Raji (cell line): ENCODE results near the gene TAF1C.

Experiments
- POLR2A ChIP-seq: IDR thresholded peaks from 2 replicates; pipeline ENCODE4 v1.6.1; 2011; ENCODE audit warnings: low read depth, low read length, control low read depth; ENCODE audit not compliant: insufficient read depth

Gene TAF1C, protein sequence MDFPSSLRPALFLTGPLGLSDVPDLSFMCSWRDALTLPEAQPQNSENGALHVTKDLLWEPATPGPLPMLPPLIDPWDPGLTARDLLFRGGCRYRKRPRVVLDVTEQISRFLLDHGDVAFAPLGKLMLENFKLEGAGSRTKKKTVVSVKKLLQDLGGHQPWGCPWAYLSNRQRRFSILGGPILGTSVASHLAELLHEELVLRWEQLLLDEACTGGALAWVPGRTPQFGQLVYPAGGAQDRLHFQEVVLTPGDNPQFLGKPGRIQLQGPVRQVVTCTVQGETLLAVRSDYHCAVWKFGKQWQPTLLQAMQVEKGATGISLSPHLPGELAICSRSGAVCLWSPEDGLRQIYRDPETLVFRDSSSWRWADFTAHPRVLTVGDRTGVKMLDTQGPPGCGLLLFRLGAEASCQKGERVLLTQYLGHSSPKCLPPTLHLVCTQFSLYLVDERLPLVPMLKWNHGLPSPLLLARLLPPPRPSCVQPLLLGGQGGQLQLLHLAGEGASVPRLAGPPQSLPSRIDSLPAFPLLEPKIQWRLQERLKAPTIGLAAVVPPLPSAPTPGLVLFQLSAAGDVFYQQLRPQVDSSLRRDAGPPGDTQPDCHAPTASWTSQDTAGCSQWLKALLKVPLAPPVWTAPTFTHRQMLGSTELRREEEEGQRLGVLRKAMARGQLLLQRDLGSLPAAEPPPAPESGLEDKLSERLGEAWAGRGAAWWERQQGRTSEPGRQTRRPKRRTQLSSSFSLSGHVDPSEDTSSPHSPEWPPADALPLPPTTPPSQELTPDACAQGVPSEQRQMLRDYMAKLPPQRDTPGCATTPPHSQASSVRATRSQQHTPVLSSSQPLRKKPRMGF

DNA sequence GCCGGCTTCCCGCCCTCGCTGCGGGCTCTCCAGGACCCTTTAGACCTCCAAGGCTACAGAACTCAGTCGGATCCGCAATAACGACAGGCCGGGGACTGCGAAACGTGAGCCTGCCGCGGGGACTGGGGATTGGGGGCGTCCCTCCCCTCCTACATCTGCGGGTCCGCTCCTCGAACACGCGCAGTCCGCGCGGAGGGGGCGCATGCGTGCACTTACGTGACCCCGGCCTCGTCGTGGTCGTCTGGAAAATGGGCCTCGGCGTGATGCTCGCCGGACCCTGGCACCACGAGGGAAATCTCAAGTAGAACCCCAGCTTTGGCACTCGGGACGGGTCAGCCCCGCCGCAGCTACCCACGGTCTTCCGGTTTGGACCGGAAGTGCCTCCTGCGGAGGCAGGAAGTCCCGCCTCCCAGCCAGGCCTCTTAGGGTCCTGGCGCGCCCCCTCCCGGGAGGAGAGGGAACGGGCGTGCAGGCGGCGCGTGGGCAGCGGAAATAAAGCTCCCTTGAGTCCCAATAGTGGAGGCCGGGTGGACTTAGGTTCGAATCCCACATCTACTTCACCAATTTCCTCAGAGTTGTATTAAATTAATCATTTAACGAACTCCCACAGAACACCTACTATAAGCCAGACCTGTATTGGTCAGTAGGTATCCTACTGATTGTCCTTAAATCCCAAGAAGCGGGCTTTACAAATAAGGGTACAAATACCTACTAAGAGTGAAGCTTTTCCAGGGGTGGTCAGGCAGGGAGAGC is at the start of gene TAF1C:
TAF1C (minus strand) TSS at position 373 of the 753 bp plus-strand sequence. CDS start 2,069 bp downstream, outside the sequence.
- TF ChIP-seq POLR2A: peak; percentile 84

DNA sequence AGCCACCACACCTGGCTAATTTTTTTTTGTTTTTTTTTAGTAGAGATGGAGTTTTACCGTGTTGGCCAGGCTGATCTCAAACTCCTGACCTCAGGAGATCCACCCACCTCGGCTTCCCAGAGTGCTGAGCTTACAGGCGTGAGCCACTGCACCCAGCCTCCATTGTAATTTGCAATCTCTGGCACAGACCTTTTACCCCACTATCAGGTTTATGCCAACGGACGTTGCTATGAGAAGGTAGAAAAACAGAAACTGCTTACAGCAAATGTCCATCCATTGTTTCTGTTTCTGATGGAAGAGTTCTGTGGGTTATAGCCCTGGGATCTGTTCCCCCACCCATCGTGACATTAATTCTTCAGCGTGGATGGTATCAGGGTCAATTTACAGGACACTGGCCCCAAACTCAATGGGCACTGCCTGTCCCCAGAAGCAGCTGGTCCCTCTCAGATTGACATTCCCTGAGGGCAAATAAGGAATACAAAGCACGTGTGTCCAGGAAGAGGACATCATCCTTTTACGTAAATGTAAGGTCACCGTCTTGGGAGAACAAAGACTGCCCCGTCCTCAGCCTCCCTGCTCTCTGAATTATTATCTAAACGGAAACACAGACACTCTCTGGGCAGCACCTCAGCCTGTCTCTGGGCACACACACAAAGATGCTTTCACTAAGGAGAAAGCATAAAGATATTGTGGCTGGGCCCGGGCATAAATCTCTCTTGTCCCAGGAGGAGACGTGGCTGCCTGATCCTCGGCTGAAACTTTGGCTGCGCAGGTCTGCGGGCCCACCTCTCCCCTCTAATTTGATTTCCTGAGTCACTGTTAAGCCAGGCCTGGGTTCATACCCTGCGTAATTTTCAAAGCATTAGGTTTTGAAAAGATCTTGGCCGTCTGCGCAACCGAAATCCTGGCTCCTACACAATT is 47.7 kb upstream of the TAF1C start:
- TF ChIP-seq POLR2A: no peak

DNA sequence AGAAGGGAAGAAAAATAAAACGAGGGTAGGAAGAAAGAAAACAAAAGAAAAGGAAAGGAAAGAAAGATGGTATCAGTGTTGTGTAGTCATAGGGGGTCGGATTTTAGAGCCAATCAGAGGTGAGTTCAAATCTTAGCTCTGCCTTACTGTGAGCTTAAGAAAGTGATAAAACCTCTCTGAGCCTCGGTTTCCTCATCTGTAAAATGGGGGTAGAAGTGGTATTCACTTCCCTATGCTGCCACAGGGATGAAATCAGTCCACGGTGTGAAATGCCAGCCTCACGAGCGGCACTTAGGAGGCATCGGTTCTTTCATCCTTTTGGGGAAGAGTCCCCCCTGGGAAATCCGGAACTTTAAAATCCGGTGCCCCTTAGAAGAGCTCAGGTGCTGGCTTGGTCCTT is 46.9 kb upstream of the TAF1C start:
- TF ChIP-seq POLR2A: no peak

DNA sequence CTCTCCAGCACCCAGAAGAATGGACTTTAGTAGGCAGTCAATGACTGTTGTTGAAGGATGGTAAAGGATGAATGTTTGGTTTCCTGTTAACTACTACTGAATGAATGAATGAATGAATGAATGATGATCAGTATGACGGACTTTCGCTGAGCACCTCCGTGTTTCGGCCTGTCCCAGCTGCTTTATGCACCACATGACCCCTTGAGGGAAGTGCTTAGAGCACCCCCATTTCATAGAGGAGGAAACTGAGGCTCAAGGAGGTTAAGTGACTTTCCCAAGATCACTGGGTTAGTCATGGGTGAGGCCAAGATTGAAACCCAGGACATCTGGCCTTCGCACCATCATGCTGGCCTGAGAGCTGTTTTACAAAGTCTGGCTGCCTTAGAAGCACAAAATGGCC is 46.1 kb upstream of the TAF1C start:
- no peak for TF ChIP-seq POLR2A

DNA sequence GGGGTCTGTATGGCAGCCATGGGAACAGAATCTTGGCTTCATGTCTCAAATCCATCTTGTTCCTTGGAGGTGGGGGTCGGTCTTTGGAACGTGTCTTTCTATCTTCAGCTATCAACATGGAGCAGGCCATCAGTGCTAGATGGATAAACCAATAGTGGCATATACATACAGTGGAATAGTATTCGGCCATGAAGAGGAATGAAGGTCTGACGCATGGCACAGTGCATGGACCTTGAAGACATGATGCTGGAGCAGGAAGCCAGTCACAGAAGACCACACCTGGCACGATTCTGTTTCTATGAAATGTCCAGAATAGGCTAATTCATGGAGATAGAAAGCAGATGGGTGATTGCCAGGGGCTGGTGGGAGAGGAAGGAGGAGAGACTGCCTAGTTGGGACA is 45.2 kb upstream of the TAF1C start:
- no peak for TF ChIP-seq POLR2A

DNA sequence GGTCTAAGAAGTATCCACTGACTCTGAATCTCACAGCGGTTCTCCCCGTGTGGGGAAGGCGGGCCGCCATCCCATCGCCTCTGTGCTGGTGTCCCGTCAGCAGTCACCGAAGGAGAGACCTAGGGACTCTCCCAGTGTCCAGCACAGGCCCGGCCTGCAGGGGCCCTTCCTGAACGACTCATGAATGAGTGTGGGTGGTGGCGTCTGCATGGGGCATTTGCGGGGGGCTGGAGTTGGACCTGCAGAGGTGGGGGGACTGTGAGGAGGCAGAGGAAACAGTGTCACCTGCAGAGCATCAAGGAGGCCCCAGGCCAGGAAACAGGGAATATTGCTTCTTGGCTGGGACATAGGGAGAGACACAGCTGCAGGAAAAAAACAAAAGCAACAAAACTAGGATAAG is 42.6 kb upstream of the TAF1C start:
- TF ChIP-seq POLR2A: no peak

DNA sequence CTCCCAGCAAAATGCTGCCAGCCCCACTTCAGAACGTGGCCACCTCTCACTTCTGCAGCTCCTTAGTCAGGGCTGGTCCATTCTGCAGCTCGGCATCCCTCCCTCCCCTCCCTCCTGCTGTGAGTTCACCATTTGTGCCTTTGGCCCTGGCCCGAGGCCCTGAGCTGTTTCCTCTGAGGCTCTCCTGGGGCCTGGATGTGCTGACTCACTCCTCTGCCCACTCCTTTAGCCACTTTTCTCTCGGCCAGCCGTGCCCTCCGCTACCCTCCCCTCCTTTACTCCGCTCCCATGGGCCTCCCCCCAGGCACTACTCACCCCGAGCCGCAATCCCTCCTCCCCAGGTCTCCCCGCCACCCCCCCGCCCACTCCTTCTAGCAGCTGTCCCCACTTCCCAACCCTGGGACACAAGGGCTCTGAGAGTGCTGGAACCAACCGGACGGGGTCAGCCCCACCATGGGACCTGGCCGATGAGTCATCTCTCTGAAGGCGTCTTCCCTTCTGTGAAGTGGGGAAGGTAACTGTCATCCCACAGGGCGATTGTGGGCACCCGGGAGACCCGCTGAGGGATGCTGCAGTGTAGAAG is 41.5 kb upstream of the TAF1C start:
- no peak for TF ChIP-seq POLR2A

DNA sequence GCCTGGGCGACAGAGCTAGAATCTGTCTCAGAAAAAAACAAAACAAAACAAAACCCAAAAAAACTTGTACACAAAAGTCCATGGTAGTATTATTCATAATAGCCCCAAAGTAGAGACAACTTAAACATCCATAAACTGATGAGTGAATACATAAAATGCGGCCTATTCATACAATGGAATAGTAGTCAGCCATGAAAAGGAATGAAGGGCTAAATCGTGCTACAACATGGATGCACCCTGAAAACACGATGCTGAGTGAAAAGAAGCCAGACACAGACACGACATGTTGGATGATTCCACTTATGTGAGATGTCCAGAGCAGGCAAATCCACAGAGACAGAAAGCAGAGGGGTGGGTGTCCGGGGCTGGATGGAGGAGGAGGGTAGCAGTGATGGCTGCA is 40.7 kb upstream of the TAF1C start:
- no peak for TF ChIP-seq POLR2A

DNA sequence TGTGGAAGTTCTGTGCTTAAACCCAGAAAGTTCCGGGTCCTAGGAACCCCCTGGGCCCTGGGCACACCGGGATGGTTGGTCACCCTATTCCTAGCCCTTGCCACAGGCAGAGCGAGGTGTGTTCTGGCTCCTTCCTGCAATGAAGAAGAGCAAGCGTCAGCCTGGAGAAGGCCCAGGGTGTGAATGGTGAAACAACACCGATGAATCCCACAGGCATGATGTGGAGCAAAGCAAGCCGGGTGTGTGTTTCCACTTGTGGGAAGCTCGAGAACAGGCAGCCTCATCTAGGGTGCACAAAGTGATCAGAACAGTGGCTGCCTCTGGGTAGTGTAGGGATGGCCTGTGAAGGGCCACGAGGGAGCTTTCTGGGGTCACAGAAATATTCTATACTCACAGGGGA is 39.2 kb upstream of the TAF1C start:
- no peak for TF ChIP-seq POLR2A

DNA sequence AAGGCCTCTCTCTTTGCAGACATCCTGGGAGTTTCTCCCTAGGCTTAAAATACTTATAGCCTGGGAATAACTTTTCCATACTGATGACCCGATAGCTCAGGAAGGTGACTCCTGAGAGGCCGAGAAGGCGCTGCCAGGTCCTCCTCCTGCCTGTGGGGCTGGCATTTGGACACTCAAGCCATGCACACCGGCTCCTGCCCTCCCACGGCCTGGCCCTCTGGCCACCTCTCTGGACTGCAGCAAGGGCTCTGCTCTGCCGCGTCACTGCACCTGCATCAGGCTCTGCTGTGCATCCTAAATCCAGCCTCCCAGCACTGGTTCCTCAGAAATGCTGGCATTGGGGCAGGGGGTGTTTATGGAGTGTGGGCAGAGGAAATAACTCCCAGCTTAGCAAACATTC is 38.7 kb upstream of the TAF1C start:
- no peak for TF ChIP-seq POLR2A

DNA sequence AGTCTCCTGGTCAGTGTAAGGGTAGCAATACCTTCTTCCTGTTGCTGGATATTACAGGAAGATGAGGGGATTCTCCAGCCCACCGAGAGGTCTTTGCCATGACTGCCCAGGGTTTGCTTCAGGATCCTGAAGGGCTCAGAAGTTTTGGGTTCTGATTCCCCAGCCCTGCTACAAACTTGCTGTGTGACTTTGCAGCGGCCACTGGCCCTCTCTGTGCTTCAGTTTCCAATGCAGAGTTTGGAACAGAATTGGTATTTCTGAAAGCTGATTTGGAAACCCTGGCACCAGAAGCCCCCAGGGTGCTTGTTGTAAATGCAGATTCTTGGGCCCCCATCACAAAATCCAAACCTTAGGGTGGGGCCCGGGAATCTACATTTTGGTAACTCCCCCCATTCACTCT is 38.3 kb upstream of the TAF1C start:
- TF ChIP-seq POLR2A: no peak

DNA sequence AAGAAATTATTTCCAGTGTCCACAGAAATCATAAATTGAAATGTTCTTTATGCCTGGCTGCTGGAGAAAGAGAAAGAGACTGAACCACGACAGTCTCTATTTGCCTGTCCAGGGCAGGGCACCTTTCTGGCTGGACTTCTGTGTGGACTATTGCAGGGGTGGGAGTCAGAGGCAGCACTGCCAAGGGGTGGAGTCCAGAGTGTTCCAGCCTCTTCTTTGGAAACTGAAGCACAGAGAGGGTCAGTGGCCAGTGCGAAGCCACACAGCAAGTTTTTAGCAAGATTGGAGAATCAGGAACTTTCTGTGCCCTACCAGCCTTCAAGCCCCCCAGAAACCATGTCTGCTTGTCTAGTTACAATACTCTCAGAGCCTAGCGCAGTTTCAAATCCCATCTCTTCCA is 37.7 kb upstream of the TAF1C start:
- no peak for TF ChIP-seq POLR2A

DNA sequence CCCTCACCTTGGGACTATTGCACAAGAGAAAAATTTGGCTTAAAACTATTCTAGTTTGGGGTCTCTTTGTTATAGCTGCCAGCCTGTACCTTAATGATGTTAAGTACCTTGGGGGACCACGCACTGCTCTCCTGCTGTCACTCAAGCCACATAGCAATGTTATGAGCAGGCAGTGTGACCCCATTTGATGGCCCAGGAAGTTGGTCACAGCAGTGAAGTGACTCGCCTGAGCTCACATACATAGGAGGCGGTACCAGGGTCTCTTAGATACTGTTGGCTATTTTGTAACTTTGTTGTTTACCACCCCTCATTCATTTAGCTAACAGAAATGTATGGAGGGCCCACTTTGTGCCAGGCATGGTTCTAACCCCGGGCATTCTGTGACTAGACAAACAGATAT is 36.6 kb upstream of the TAF1C start:
- TF ChIP-seq POLR2A: no peak

DNA sequence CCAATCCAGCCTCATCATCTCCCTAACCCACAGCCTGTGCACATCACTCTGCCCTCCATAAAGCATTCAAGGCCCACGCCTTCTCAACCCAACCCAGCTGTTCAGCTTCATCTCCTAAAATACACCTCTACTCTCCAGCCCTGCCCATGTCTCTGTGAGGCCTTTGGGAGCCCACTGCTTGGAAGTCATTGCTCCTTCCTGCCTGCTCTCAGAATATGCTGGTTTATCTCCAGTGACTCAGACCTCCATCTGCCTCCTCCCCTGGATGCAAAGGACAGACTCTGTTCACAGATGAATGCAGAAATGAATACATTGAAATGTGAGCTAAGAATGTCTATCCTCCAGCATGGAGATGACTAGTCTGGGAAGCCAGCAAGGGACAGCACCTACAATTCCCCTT is 34.0 kb upstream of the TAF1C start:
- TF ChIP-seq POLR2A: no peak
